NCI-H524 treated with DMSO at 0.1 percent for 48 hours (cell line): ENCODE measurements around the gene SHISAL1.

Experiments used
- DNase-seq: peaks from one replicate; lab custom pipeline; 2025; lab: John Stamatoyannopoulos, UW

SHISAL1 gene

GRCh38 chr22:44342347-44342956, 29.7 kb upstream of the SHISAL1 start:
- no peak for DNase-seq

- no peak for DNase-seq
Observed at GRCh38 chr22:44341431-44342346, 28.9 kb upstream of the SHISAL1 start.

GRCh38 chr22:44340271-44341239, 27.8 kb upstream of the SHISAL1 start:
- DNase-seq: peak; percentile 35

- DNase-seq: no peak
Observed at GRCh38 chr22:44338906-44339305, 26.2 kb upstream of the SHISAL1 start.

GRCh38 chr22:44338177-44338810, 25.5 kb upstream of the SHISAL1 start:
- no peak for DNase-seq

GRCh38 chr22:44337678-44338004, 24.9 kb upstream of the SHISAL1 start:
- no peak for DNase-seq

GRCh38 chr22:44336962-44337677, 24.4 kb upstream of the SHISAL1 start:
- DNase-seq: no peak

- no peak for DNase-seq
Observed at GRCh38 chr22:44335903-44336803, 23.4 kb upstream of the SHISAL1 start.

GRCh38 chr22:44335066-44335839, 22.5 kb upstream of the SHISAL1 start:
- DNase-seq: no peak

- DNase-seq: no peak
Observed at GRCh38 chr22:44333847-44334635, 21.3 kb upstream of the SHISAL1 start.

GRCh38 chr22:44332946-44333345, 20.2 kb upstream of the SHISAL1 start:
- no peak for DNase-seq

GRCh38 chr22:44331881-44332714, 19.3 kb upstream of the SHISAL1 start:
- DNase-seq: no peak

- DNase-seq: no peak
Observed at GRCh38 chr22:44330744-44331660, 18.3 kb upstream of the SHISAL1 start.

GRCh38 chr22:44330188-44330743, 17.5 kb upstream of the SHISAL1 start:
- DNase-seq: no peak

GRCh38 chr22:44329179-44329796, 16.5 kb upstream of the SHISAL1 start:
- DNase-seq: no peak

- no peak for DNase-seq
Observed at GRCh38 chr22:44328762-44329161, 16.0 kb upstream of the SHISAL1 start.
